Parathyroid adenoma (tissue), 2 donors: ENCODE measurements around the gene ALS2CL.

Source experiments
- H2AFZ ChIP-seq: fragments of 300-600 bp; sonication (generic); one replicate; pipeline ENCODE4 v1.7.0; 2017; ENCODE audit warnings: antibody characterized with exemption, mild to moderate bottlenecking
- H3K27ac ChIP-seq: fragments of 300-600 bp; sonication (generic); one replicate; pipeline ENCODE4 v1.7.0; 2017
- H3K27me3 ChIP-seq: fragments of 300-600 bp; sonication (generic); one replicate; pipeline ENCODE4 v1.7.0; 2017; ENCODE audit warnings: low read length; ENCODE audit not compliant: control insufficient read depth, insufficient read depth
- H3K36me3 ChIP-seq: fragments of 300-600 bp; sonication (generic); one replicate; pipeline ENCODE4 v1.7.0; 2017; ENCODE audit warnings: low read length; ENCODE audit not compliant: control insufficient read depth, insufficient read depth
- H3K4me1 ChIP-seq: fragments of 300-600 bp; sonication (generic); one replicate; pipeline ENCODE4 v1.7.0; 2017; ENCODE audit warnings: control low read depth
- H3K4me2 ChIP-seq: fragments of 300-600 bp; sonication (generic); one replicate; pipeline ENCODE4 v1.7.0; 2017; ENCODE audit warnings: low read length
- H3K4me3 ChIP-seq: fragments of 300-600 bp; sonication (generic); one replicate; pipeline ENCODE4 v1.7.0; 2017; ENCODE audit warnings: low read depth, low read length
- H3K79me2 ChIP-seq: fragments of 300-600 bp; sonication (generic); one replicate; pipeline ENCODE4 v1.7.0; 2017; ENCODE audit warnings: control low read depth
- H3K9ac ChIP-seq: fragments of 300-600 bp; sonication (generic); one replicate; pipeline ENCODE4 v1.7.0; 2017; ENCODE audit warnings: mild to moderate bottlenecking
- H3K9me3 ChIP-seq: fragments of 300-600 bp; sonication (generic); one replicate; pipeline ENCODE4 v1.7.0; 2017; ENCODE audit warnings: low read length; ENCODE audit not compliant: control insufficient read depth
- TF ChIP-seq, protein P1 (sequence below): fragments of 300-600 bp; sonication (generic); IDR thresholded peaks from one replicate; pipeline ENCODE4 v1.7.0; 2017; ENCODE audit warnings: antibody characterized with exemption, mild to moderate bottlenecking
- donor health status: primary hyperparathyroidism.

Gene ALS2CL

DNA sequence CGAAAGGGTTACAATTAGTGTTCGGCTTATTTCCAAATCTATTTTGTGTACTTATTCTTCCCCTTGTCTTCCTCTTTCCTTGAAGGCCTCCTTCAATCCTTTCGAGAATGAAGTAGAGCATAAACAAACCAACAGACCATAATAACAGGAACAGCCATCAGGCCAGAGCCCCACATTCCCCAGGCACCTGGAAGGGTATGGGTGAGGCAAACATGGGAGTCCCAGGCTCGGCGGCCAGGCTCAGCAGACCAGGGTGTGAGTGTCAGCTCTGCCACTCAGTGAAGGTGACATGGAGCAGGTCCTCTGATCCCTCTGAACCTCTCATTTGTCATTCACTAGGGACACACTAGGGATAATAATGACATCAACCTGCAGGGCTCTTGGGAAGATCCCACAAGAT is 13.8 kb downstream of the ALS2CL start:
- no peaks in the 10 kb centered on the region for H3K79me2 ChIP-seq
- no peak overlapping the region for H2AFZ ChIP-seq
- H3K36me3 ChIP-seq: no peaks in the 10 kb centered on the region
- H3K27me3 ChIP-seq: no peaks in the 10 kb centered on the region
- no peaks in the 10 kb centered on the region for H3K9me3 ChIP-seq
- no peak overlapping the region for H3K4me3 ChIP-seq
- no peak overlapping the region for H3K9ac ChIP-seq
- TF ChIP-seq, protein P1, sequence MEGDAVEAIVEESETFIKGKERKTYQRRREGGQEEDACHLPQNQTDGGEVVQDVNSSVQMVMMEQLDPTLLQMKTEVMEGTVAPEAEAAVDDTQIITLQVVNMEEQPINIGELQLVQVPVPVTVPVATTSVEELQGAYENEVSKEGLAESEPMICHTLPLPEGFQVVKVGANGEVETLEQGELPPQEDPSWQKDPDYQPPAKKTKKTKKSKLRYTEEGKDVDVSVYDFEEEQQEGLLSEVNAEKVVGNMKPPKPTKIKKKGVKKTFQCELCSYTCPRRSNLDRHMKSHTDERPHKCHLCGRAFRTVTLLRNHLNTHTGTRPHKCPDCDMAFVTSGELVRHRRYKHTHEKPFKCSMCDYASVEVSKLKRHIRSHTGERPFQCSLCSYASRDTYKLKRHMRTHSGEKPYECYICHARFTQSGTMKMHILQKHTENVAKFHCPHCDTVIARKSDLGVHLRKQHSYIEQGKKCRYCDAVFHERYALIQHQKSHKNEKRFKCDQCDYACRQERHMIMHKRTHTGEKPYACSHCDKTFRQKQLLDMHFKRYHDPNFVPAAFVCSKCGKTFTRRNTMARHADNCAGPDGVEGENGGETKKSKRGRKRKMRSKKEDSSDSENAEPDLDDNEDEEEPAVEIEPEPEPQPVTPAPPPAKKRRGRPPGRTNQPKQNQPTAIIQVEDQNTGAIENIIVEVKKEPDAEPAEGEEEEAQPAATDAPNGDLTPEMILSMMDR: no peak
- H3K27ac ChIP-seq: no peak overlapping the region
- no peaks in the 10 kb centered on the region for H3K4me1 ChIP-seq
- no peak overlapping the region for H3K4me2 ChIP-seq

DNA sequence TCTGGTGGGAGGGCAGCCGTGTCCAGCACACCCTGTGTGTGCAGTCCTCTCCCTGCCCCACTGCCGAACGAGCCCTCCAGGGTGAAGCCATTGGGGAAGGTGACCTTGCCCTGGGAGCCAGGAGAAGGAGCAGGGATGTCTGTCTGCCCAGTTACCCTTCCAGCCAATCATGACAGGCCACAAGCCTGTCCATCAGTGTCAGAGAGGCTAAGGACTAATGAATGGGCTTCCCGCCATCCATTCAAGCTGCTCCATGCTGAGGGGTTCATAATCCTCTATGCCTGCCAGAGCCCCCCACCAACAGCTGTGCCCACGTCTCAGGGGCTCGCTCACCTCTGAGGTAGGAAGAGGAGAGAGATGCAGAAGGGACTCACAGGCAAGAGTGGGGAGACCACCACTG is 15.2 kb downstream of the ALS2CL start:
- H3K36me3 ChIP-seq: no peaks in the 10 kb centered on the region
- no peak overlapping the region for H3K27ac ChIP-seq
- no peak overlapping the region for H3K9ac ChIP-seq
- H3K79me2 ChIP-seq: no peaks in the 10 kb centered on the region
- TF ChIP-seq, protein P1: no peak
- no peak overlapping the region for H3K4me3 ChIP-seq
- H3K9me3 ChIP-seq: no peaks in the 10 kb centered on the region
- H2AFZ ChIP-seq: no peak overlapping the region
- no peaks in the 10 kb centered on the region for H3K27me3 ChIP-seq
- no peaks in the 10 kb centered on the region for H3K4me1 ChIP-seq
- no peak overlapping the region for H3K4me2 ChIP-seq

DNA sequence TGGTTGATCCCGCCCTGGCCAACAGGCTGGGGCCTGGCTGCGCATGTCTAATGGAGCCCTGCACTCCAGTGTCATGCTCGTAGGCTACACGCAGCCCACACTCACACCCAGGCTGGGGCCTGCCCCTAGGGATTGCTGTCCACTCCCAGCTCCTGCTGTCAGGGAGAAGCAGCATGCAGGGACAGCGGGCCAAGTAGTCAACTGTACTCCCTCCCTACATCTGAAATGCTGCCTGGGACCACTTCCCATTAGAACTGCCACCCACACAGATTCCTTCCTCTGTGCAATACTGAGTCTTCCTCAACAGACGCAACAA is 16.1 kb downstream of the ALS2CL start:
- H3K9me3 ChIP-seq: no peaks in the 10 kb centered on the region
- H3K27ac ChIP-seq: no peak overlapping the region
- H3K4me1 ChIP-seq: no peaks in the 10 kb centered on the region
- no peak overlapping the region for H2AFZ ChIP-seq
- H3K79me2 ChIP-seq: no peaks in the 10 kb centered on the region
- TF ChIP-seq, protein P1: no peak
- no peak overlapping the region for H3K9ac ChIP-seq
- H3K4me2 ChIP-seq: no peak overlapping the region
- no peaks in the 10 kb centered on the region for H3K27me3 ChIP-seq
- no peak overlapping the region for H3K4me3 ChIP-seq
- no peaks in the 10 kb centered on the region for H3K36me3 ChIP-seq

DNA sequence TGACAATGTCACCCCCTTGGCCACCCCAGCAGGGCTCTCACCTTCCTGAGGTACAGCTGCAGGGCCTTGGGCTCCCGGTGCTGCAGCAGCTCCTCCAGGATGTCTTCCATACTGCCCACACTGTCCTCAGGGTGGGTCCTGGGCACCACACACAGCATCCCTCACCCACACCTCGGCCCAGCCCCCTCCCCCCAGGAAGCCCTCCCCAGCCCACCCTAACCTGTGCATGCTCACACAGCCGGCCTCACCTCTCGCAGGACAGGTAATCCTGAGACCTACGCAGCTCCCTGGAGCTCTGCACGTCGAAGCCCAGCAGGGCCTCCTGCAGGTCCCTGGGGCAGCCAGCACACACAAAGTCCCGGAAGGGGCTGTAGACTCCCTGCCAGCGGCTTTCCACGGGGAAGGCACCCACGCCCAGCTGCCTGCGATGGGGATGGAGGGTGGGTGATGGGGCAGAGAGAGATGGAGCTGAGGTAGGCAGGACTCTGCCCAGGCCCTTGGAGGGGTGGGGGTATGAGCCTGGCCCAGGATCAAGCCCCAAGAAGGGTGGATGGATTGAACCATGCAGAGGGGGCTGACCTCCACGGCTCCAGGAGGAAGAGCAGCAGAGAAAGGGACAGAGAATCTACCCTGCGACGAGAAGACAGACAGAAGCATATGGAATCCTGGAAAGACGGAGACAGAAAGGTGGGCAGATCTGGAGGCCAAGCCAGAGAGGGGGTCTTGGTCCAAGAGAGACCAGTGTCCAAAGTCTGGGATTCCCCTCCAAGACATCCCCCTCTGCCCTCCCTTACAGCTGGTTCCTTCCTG is 16.7 kb downstream of the ALS2CL start:
- Histone ChIP-seq H3K9me3 (no peaks in the 10 kb centered on the region), H3K27ac (no peak overlapping the region), H3K36me3 (no peaks in the 10 kb centered on the region), H3K27me3 (no peaks in the 10 kb centered on the region), H3K4me3 (no peak overlapping the region), H3K9ac (no peak overlapping the region), H3K4me2 (no peak overlapping the region), H2AFZ (no peak overlapping the region), H3K4me1 (no peaks in the 10 kb centered on the region), H3K79me2 (no peaks in the 10 kb centered on the region)
- TF ChIP-seq, protein P1: no peak
